ENCODE measurements around the gene ZMAT3. TPM values are rescaled to one million over a fixed set of nuclear protein-coding genes. Genes with fewer than 3 reads are reported as not detected.

ZMAT3 gene
- total and polyA plus RNA-seq, 2 of the 8 experiments (the other 6 are each of a cell fraction or from before 2014, with no cell fraction given): 5.0 to 9.2 TPM

DNA sequence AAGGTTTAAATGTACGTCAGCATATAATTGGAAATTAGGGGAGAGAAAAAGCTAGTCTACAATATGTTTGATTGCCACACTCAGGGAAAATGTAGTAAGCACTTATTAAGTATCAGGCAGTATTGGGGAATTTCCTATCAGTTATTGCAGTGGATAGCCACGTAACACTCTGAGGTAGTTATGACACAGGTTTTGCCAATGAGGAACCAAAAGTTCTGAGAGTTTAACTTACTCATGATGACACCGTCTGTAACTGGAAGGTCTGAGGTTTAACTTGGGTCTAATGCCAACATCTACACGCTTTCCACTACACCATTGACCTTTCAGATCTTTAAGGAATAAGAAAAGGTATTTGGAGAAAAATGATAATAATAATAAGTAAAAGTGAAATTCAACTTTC is 89.5 kb downstream of the ZMAT3 start:
- no peak overlapping the region for H3K14ac ChIP-seq (ENCODE audit: insufficient read length)
- H3K4me3 ChIP-seq (ENCODE audit: extremely low read depth in 1 of 4, insufficient read depth in 2 of 4, low read depth in 3 of 4, low read length in 4 of 4): no peak overlapping the region
- no peaks in the 10 kb centered on the region for H3K79me2 ChIP-seq (ENCODE audit: control insufficient read depth in 1 of 2, insufficient read depth in 2 of 2, low read length in 2 of 2)
- H3K79me1 ChIP-seq (ENCODE audit: low read depth, low read length): no peaks in the 10 kb centered on the region
- DNase-seq (ENCODE audit: low read depth in 1 of 2, low spot score in 2 of 2) (no peak), FAIRE-seq (no peak)
- POLR2A ChIA-PET (ENCODE audit: partially characterized antibody): no interaction called here
- H3K27ac ChIP-seq (ENCODE audit: low read depth, low read length): no peak overlapping the region
- no peak overlapping the region for H2BK120ac ChIP-seq (replicated peaks; ENCODE audit: low read depth, low read length)
- no peak overlapping the region for H4K91ac ChIP-seq (replicated peaks; ENCODE audit: insufficient read length, low read length)
- no peak overlapping the region for H3K4me2 ChIP-seq (ENCODE audit: insufficient read depth in 1 of 2, low read depth in 2 of 2, low read length in 2 of 2)
- 87% methylated on average over 4 of the region's 4 CpGs; no CpG with 5 or more reads in 1 of the 2 experiments for WGBS, 2 experiments (ENCODE audit: extremely low coverage in 1 of 2, insufficient coverage in 1 of 2, insufficient read length in 1 of 2, insufficient replicate concordance in 2 of 2, low coverage in 1 of 2, low lambda C conversion rate in 2 of 2, missing lambda C conversion rate in 1 of 2)
- H4K20me1 ChIP-seq (replicated peaks in 1 of 2; ENCODE audit: control insufficient read depth in 1 of 2, insufficient read depth in 2 of 2, low read length in 2 of 2): no peaks in the 10 kb centered on the region
- CTCF ChIA-PET (ENCODE audit: partially characterized antibody): interaction anchor here (0.6 kb wide), 1 partner anchor 332 kb away, joined by 3 read pairs; no protein-coding TSS in a partner anchor
- no peak overlapping the region for H3K56ac ChIP-seq (replicated peaks; ENCODE audit: insufficient read length, low read depth, low read length)
- no peak overlapping the region for H2BK20ac ChIP-seq (ENCODE audit: low read length)
- no peak overlapping the region for H4K8ac ChIP-seq (ENCODE audit: extremely low read depth, insufficient read depth, low read length)
- no peaks in the 10 kb centered on the region for H3K4me1 ChIP-seq (replicated peaks in 1 of 4; ENCODE audit: control insufficient read depth in 3 of 4, insufficient read depth in 4 of 4, low read length in 3 of 4)
- H3K4ac ChIP-seq (replicated peaks; ENCODE audit: insufficient read length, low read depth, low read length): no peak overlapping the region
- H2BK15ac ChIP-seq (ENCODE audit: low read length): no peak overlapping the region
- H3K9ac ChIP-seq (replicated peaks in 1 of 4; ENCODE audit: extremely low read depth in 1 of 4, low read depth in 3 of 4, low read length in 3 of 4): no peak overlapping the region
- TF ChIP-seq SIRT6 (IDR thresholded peaks at IDR 0.05; ENCODE audit: low read length) (no peak), MAFK (IDR thresholded peaks at IDR 0.05; ENCODE audit: low read depth, low read length) (no peak), SRF (IDR thresholded peaks at IDR 0.05; ENCODE audit: low read depth, low read length) (no peak), RAD21 (IDR thresholded peaks at IDR 0.05 in 1 of 2, conservative IDR thresholded peaks at IDR 0.05 in 1 of 2; ENCODE audit: low read depth in 2 of 2, low read length in 2 of 2) (no peak), BACH1 (IDR thresholded peaks at IDR 0.05; ENCODE audit: low read length) (no peak), EGR1 (IDR thresholded peaks at IDR 0.05; ENCODE audit: borderline replicate concordance, low read depth, low read length) (no peak)
- TF ChIP-seq, protein P1, sequence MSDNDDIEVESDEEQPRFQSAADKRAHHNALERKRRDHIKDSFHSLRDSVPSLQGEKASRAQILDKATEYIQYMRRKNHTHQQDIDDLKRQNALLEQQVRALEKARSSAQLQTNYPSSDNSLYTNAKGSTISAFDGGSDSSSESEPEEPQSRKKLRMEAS (IDR thresholded peaks at IDR 0.05): no peak
- H3K36me3 ChIP-seq (ENCODE audit: control insufficient read depth in 2 of 4, insufficient read depth in 4 of 4, low read length in 3 of 4): no peaks in the 10 kb centered on the region
- no peak overlapping the region for H2AK5ac ChIP-seq (ENCODE audit: low read depth, low read length)
- H4K5ac ChIP-seq (ENCODE audit: insufficient read length, low read depth, low read length): no peak overlapping the region
- H3K9me3 ChIP-seq (ENCODE audit: insufficient read depth in 2 of 2, low read depth in 1 of 2, low read length in 1 of 2): peaks cover 3 to 8% of the 10 kb centered on the region in 2 experiments; a peak in 2 of 4 replicates
- no peaks in the 10 kb centered on the region for H3K27me3 ChIP-seq (replicated peaks in 1 of 4; ENCODE audit: control insufficient read depth in 3 of 4, extremely low read depth in 1 of 4, insufficient read depth in 3 of 4, low read length in 3 of 4)
- no peak overlapping the region for H2BK5ac ChIP-seq (ENCODE audit: low read depth, low read length)
- no peaks in the 10 kb centered on the region for H3K23me2 ChIP-seq (ENCODE audit: low read depth, low read length)
- no peak overlapping the region for H2AFZ ChIP-seq (ENCODE audit: low read length)
- no peak overlapping the region for H2BK12ac ChIP-seq (ENCODE audit: low read depth, low read length)
- H3K23ac ChIP-seq (ENCODE audit: insufficient read length): no peak overlapping the region
- H3K18ac ChIP-seq (ENCODE audit: extremely low read depth, low read length): no peak overlapping the region
